GM13977 (cell line): ENCODE measurements around the gene GIPC3.

ENCODE experiments used
- DNase-seq: peaks from one replicate; pipeline ENCODE4 v3.0.0; 2012; ENCODE audit warnings: low spot score
- CTCF ChIP-seq: IDR thresholded peaks from 2 replicates; pipeline ENCODE4 v1.5.1; 2012; ENCODE audit warnings: mild to moderate bottlenecking, control low read depth; ENCODE audit not compliant: insufficient read depth; ENCODE audit errors: extremely low read depth, missing control alignments
- in situ Hi-C: fragments of 300-500 bp; cut with MboI; formaldehyde crosslinking; loops from one replicate; pipeline ENCODE4 v1.12.0; 2022; ENCODE audit warnings: low sequenced_read_pairs, low pct_unique_long_range_greater_than_20kb, mixed read lengths, inconsistent platforms; ENCODE audit not compliant: unreplicated experiment

Gene GIPC3

DNA sequence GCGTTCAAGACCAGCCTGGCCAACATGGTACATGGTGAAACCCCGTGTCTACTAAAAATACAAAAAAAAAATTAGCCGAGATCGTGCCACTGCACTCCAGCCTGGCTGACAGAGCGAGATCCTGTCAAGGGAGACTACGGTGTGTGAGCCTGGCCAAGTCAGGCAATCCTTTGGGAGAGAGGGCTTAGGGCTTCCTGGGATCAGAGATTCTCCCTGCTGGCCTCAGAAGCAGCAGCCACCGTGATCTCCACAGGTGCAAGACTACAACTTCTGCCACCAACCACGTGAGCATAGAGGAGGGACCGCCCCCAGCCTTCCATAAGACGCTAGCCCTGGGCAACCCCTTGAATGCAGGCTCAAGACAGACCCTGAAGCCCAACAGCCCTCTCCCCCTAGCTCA, 35.5 kb upstream of the GIPC3 start:
- TF ChIP-seq CTCF: no peak
- in situ Hi-C loops: no loop called here
- no peak for DNase-seq

GRCh38 chr19:3550947-3551791, 34.1 kb upstream of the GIPC3 start:
- TF ChIP-seq CTCF: no peak
- no peak for DNase-seq
- in situ Hi-C loops: no loop called here

DNA sequence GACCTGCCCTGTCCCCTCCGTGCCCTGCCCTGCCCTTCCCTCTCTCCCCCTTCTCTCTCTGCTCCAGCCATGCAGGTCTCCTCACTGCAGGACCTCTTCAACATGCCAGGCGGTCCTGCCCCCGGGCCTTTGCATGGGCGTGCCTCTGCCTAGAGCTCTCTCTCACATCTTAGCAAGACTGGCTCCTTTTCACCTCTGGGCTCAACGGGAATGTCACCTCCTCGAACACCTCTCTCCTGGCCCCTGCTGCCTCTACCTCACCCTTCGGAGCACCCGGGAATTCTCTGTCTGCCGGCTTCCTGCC, 33.5 kb upstream of the GIPC3 start:
- TF ChIP-seq CTCF: no peak
- in situ Hi-C loops: no loop called here
- DNase-seq: no peak

DNA sequence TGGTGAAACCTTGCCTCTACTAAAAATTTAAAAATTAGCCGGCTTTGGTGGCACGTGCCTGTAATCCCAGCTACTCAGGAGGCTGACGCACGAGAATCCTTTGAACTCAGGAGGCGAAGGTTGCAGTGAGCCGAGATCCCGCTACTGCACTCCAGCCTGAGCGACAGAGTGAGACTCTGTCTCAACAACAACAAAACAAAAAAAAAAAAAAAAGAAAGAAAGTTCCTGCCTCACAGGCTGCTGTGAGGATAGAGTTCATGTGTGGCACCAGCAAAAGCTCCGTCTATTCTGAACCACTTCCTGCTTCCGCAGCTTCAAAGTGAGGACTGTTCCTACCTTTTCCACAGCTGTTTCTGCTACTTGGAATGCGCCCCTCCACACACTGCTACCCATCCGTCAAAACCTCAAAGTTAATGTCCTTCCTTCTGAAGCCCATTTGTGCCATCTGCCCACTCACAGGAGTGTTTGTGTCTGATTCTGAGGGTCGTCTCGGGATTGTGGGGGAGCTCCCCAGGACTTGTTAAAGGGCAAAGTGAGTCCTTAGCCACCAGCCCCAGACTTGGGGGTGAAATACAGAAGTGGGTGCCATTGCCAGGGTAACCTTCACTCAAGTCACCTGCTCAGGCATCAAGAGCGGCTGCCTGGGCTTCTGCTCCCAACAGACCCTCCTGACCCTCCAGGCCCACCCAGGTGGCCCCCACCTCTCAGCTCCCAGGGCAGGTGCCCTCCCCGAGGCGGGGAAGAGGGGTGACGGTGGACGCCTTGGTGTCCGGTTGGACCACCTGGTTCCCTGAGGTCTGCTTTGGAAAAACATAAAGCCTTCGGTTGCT, 30.8 kb upstream of the GIPC3 start:
- TF ChIP-seq CTCF: no peak
- in situ Hi-C loops: no loop called here
- DNase-seq: no peak

- in situ Hi-C loops: no loop called here
- TF ChIP-seq CTCF: no peak
- no peak for DNase-seq
These were observed 29.4 kb upstream of the GIPC3 start for GRCh38 chr19:3555653-3556422.

- in situ Hi-C loops: no loop called here
- TF ChIP-seq CTCF: no peak
These were observed 28.8 kb upstream of the GIPC3 start for GRCh38 chr19:3556423-3556977.

More at GRCh38 chr19:3556423-3556977, 28.8 kb upstream of the GIPC3 start:
- DNase-seq: no peak
